Neural cell (in vitro differentiated cells): ENCODE data around the gene TAP1.

Experiments
- CTCF ChIP-seq: fragments of 450-650 bp; IDR thresholded peaks from 2 replicates; pipeline ENCODE4 v1.5.1; 2014; ENCODE audit warnings: antibody characterized with exemption, mild to moderate bottlenecking, moderate library complexity; ENCODE audit not compliant: poor library complexity, severe bottlenecking
- EP300 ChIP-seq: fragments of 450-650 bp; conservative IDR thresholded peaks from 2 replicates; pipeline ENCODE4 v1.6.1; 2014; ENCODE audit warnings: antibody characterized with exemption, mild to moderate bottlenecking, moderate library complexity; ENCODE audit not compliant: poor library complexity, severe bottlenecking
- EZH2 ChIP-seq: fragments of 200-600, 300-800 bp; shearing (Covaris generic), sonication (generic); IDR thresholded peaks from 2 replicates; pipeline ENCODE4 v1.6.1; 2014; ENCODE audit warnings: antibody characterized with exemption, low read length, borderline replicate concordance, mild to moderate bottlenecking; ENCODE audit not compliant: insufficient read depth, poor library complexity, severe bottlenecking
- POLR2AphosphoS5 ChIP-seq: IDR thresholded peaks from 2 replicates; pipeline ENCODE4 v1.6.1; 2012
- RAD21 ChIP-seq: fragments of 450-650 bp; conservative IDR thresholded peaks from 2 replicates; pipeline ENCODE4 v1.6.1; 2014; ENCODE audit warnings: antibody characterized with exemption, mild to moderate bottlenecking, moderate library complexity
- REST ChIP-seq: IDR thresholded peaks from 2 replicates; pipeline ENCODE4 v1.6.1; 2012; ENCODE audit warnings: borderline replicate concordance
- SMC3 ChIP-seq: fragments of 450-650 bp; conservative IDR thresholded peaks from 2 replicates; pipeline ENCODE4 v1.6.1; 2014; ENCODE audit warnings: antibody characterized with exemption, mild to moderate bottlenecking, moderate library complexity; ENCODE audit not compliant: poor library complexity
- TAF1 ChIP-seq: IDR thresholded peaks from 2 replicates; pipeline ENCODE4 v1.6.1; 2012; ENCODE audit warnings: low read depth

- TF ChIP-seq CTCF, result no peak
- no peak for TF ChIP-seq POLR2AphosphoS5
- TF ChIP-seq EP300, result no peak
- no peak for TF ChIP-seq REST
- no peak for TF ChIP-seq SMC3
- TF ChIP-seq RAD21, result no peak
- TF ChIP-seq EZH2, result no peak
- no peak for TF ChIP-seq TAF1
Measured at GRCh38 chr6:32887616-32888015, 34.1 kb upstream of the TAP1 start.
